Astrocyte (in vitro differentiated cells and primary cell): ENCODE measurements around the gene UNC79. TPM values are rescaled to one million over a fixed set of nuclear protein-coding genes. Genes with fewer than 3 reads are reported as not detected.

ENCODE experiments used
- DNase-seq: peaks from one replicate; pipeline ENCODE4 v3.0.0-alpha.2; 2010; ENCODE audit warnings: low read depth
- FAIRE-seq: peaks from 2 replicates; lab custom pipeline; 2011; peaks lifted over from hg19 to GRCh38; lab: Jason Lieb, UNC
- H2AFZ ChIP-seq: 2 replicates; pipeline ENCODE4 v1.6.0; 2012; ENCODE audit warnings: low read depth, low read length, inconsistent platforms
- H3K27ac ChIP-seq: 2 replicates; pipeline ENCODE4 v1.5.1; 2011; ENCODE audit warnings: low read depth, low read length, inconsistent platforms
- H3K27me3 ChIP-seq: 2 replicates; pipeline ENCODE4 v1.6.0; 2011; ENCODE audit warnings: low read length, inconsistent platforms; ENCODE audit not compliant: insufficient read depth
- H3K36me3 ChIP-seq: 2 replicates; pipeline ENCODE4 v1.5.1; 2011; ENCODE audit warnings: low read length, inconsistent platforms; ENCODE audit not compliant: insufficient read depth
- H3K4me1 ChIP-seq: 2 replicates; pipeline ENCODE4 v1.5.1; 2011; ENCODE audit warnings: low read length, inconsistent platforms; ENCODE audit not compliant: insufficient read depth
- H3K4me2 ChIP-seq: 2 replicates; pipeline ENCODE4 v1.6.0; 2012; ENCODE audit warnings: low read length, inconsistent platforms
- H3K4me3 ChIP-seq: 2 replicates; pipeline ENCODE4 v1.5.1; 2011; ENCODE audit warnings: low read depth, mild to moderate bottlenecking, low read length, inconsistent platforms; ENCODE audit not compliant: insufficient read depth
- H3K79me2 ChIP-seq: 2 replicates; pipeline ENCODE4 v1.6.0; 2012; ENCODE audit warnings: mild to moderate bottlenecking, low read length, inconsistent platforms; ENCODE audit not compliant: insufficient read depth
- H3K9ac ChIP-seq: 2 replicates; pipeline ENCODE4 v1.6.0; 2012; ENCODE audit warnings: mild to moderate bottlenecking, low read length, inconsistent platforms
- H3K9me3 ChIP-seq: 2 replicates; pipeline ENCODE4 v1.5.1; 2012; ENCODE audit warnings: low read depth, mild to moderate bottlenecking, low read length, inconsistent platforms; ENCODE audit not compliant: insufficient read depth
- H4K20me1 ChIP-seq: 2 replicates; pipeline ENCODE4 v1.6.0; 2012; ENCODE audit warnings: low read length, inconsistent platforms; ENCODE audit not compliant: insufficient read depth
- H3K27ac Mint-ChIP-seq: one replicate; pipeline ENCODE4 v1.8.0; 2021; ENCODE audit warnings: mild to moderate bottlenecking, mixed read lengths; ENCODE audit not compliant: unreplicated experiment
- H3K27me3 Mint-ChIP-seq: one replicate; pipeline ENCODE4 v1.8.0; 2021; ENCODE audit warnings: low read depth, mixed read lengths; ENCODE audit not compliant: unreplicated experiment
- H3K36me3 Mint-ChIP-seq: one replicate; pipeline ENCODE4 v1.8.0; 2021; ENCODE audit warnings: low read depth, mixed read lengths; ENCODE audit not compliant: unreplicated experiment
- H3K4me1 Mint-ChIP-seq: one replicate; pipeline ENCODE4 v1.8.0; 2021; ENCODE audit warnings: low read depth, mixed read lengths; ENCODE audit not compliant: unreplicated experiment
- H3K4me3 Mint-ChIP-seq: one replicate; pipeline ENCODE4 v1.8.0; 2021; ENCODE audit warnings: mild to moderate bottlenecking, moderate library complexity, mixed read lengths; ENCODE audit not compliant: unreplicated experiment
- H3K9me3 Mint-ChIP-seq: one replicate; pipeline ENCODE4 v1.8.0; 2021; ENCODE audit warnings: mild to moderate bottlenecking, mixed read lengths; ENCODE audit not compliant: unreplicated experiment
- EZH2 ChIP-seq: IDR thresholded peaks from 2 replicates; pipeline ENCODE4 v1.6.1; 2012; ENCODE audit warnings: mild to moderate bottlenecking, low read length, inconsistent platforms; ENCODE audit not compliant: insufficient read depth
- total RNA-seq: library from RNA; stranded (reverse); gene quantifications from 2 replicates; pipeline ENCODE4 v1.2.1, GENCODE V29; 2021
- TF ChIP-seq, protein P1 (sequence below): IDR thresholded peaks from 2 replicates; pipeline ENCODE4 v1.5.1; 2011; ENCODE audit warnings: low read depth, mild to moderate bottlenecking, inconsistent platforms, low read length, moderate library complexity; ENCODE audit not compliant: insufficient read depth

The UNC79 gene
- total RNA-seq, 1 donor from 2014 or later = 0.66 TPM

DNA sequence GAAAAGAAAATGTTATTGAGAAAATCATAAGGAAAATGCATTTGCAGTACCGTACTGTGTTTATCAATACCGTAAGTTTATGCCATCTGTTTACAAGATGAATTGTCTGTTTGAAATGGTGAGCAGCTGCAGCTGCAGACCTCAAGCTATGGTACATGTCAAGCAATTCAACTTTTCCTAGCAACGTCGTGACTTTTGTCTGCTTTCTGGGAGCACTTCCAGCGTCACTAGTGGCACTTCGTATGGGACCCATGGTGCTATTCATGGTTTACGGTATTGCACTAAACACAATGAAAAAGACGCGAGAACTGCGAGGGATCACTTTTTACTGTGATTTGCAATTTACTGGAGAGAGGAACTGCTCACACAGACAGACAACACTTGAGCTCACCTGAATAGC is 160.8 kb downstream of the UNC79 start:
- H3K9ac ChIP-seq = no peak overlapping the region

DNA sequence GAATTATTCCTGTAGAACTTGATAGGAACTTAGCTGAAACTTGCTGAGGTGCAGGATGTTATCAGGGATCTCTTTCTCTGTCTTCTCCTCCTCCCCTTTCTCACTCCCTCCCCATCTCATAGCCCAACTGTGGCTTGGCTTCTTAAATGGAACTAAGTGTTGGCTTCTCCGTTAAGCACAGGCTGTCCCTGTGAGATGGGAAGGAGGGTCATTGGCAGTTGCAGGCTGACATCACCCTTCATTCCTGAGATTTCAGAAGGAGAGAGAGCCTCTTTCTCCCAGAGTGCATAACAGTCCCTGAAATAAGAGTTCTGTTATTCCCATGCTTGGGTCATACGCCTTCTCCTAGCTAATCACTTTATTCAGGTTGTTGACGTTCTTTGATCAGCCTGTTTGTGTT is 162.0 kb downstream of the UNC79 start:
- H3K79me2 ChIP-seq = no peaks in the 10 kb centered on the region
- H3K27me3 ChIP-seq = no peaks in the 10 kb centered on the region
- H3K36me3 Mint-ChIP-seq = peaks cover 2% of the 10 kb centered on the region
- H3K4me1 Mint-ChIP-seq = no peaks in the 10 kb centered on the region
- no peak overlapping the region for H3K4me3 ChIP-seq
- H3K9me3 ChIP-seq = no peaks in the 10 kb centered on the region
- DNase-seq = no peak
- no peak overlapping the region for H3K27ac ChIP-seq
- peaks cover 5% of the 10 kb centered on the region for H3K9me3 Mint-ChIP-seq
- H3K36me3 ChIP-seq = no peaks in the 10 kb centered on the region
- H3K27ac Mint-ChIP-seq = no peak overlapping the region
- no peak overlapping the region for H3K9ac ChIP-seq
- no peaks in the 10 kb centered on the region for H3K4me1 ChIP-seq
- H3K27me3 Mint-ChIP-seq = peaks cover 3% of the 10 kb centered on the region
- no peak for FAIRE-seq
- no peak overlapping the region for H2AFZ ChIP-seq
- no peak overlapping the region for H3K4me2 ChIP-seq
- TF ChIP-seq, protein P1, sequence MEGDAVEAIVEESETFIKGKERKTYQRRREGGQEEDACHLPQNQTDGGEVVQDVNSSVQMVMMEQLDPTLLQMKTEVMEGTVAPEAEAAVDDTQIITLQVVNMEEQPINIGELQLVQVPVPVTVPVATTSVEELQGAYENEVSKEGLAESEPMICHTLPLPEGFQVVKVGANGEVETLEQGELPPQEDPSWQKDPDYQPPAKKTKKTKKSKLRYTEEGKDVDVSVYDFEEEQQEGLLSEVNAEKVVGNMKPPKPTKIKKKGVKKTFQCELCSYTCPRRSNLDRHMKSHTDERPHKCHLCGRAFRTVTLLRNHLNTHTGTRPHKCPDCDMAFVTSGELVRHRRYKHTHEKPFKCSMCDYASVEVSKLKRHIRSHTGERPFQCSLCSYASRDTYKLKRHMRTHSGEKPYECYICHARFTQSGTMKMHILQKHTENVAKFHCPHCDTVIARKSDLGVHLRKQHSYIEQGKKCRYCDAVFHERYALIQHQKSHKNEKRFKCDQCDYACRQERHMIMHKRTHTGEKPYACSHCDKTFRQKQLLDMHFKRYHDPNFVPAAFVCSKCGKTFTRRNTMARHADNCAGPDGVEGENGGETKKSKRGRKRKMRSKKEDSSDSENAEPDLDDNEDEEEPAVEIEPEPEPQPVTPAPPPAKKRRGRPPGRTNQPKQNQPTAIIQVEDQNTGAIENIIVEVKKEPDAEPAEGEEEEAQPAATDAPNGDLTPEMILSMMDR = no peak
- TF ChIP-seq EZH2 = no peak
- H4K20me1 ChIP-seq = no peaks in the 10 kb centered on the region
- H3K4me3 Mint-ChIP-seq = no peak overlapping the region

More for the DNA sequence above, 160.8 kb downstream of the UNC79 start:
- Mint-ChIP-seq H3K4me1 (no peaks in the 10 kb centered on the region), H3K36me3 (peaks cover 2% of the 10 kb centered on the region), H3K4me3 (no peak overlapping the region), H3K9me3 (peaks cover 5% of the 10 kb centered on the region), H3K27me3 (peaks cover 3% of the 10 kb centered on the region), H3K27ac (no peak overlapping the region)
- Histone ChIP-seq H3K36me3 (no peaks in the 10 kb centered on the region), H3K9me3 (no peaks in the 10 kb centered on the region), H3K4me3 (no peak overlapping the region), H3K4me2 (no peak overlapping the region), H3K4me1 (no peaks in the 10 kb centered on the region), H3K79me2 (no peaks in the 10 kb centered on the region), H3K27ac (no peak overlapping the region), H3K27me3 (no peaks in the 10 kb centered on the region), H2AFZ (no peak overlapping the region), H4K20me1 (no peaks in the 10 kb centered on the region)
- no peak for TF ChIP-seq EZH2
- TF ChIP-seq, protein P1 = no peak
- no peak for FAIRE-seq
- DNase-seq = no peak

DNA sequence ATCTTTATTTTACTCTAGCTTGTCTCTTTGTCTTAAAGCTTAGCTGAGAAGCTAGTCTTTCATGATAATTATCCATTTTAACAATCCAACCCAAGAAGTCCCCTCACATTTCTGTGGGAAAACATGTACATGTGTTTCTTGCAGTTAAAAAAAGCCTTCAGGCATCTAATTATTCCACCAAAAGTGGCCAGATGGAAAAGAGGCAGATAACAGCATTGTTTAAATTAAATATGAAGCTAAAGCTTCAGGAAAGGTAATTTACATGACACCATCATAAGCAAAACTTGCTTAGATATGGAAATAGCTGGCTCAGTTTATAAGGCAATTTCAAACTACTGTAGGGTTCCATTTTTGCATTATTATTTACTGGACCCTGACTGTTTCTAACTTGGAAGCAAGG is 175.4 kb downstream of the UNC79 start:
- Mint-ChIP-seq H3K27ac (no peak overlapping the region), H3K36me3 (no peaks in the 10 kb centered on the region), H3K27me3 (peaks cover 2% of the 10 kb centered on the region), H3K4me1 (no peaks in the 10 kb centered on the region), H3K4me3 (no peak overlapping the region), H3K9me3 (no peaks in the 10 kb centered on the region)
- Histone ChIP-seq H4K20me1 (no peaks in the 10 kb centered on the region), H3K27me3 (no peaks in the 10 kb centered on the region), H3K4me2 (no peak overlapping the region), H3K4me3 (no peak overlapping the region), H3K79me2 (no peaks in the 10 kb centered on the region), H3K27ac (no peak overlapping the region), H3K36me3 (no peaks in the 10 kb centered on the region), H3K9me3 (no peaks in the 10 kb centered on the region), H2AFZ (no peak overlapping the region), H3K4me1 (no peaks in the 10 kb centered on the region), H3K9ac (no peak overlapping the region)
- FAIRE-seq (no peak), DNase-seq (no peak)
- TF ChIP-seq, protein P1 = no peak
- no peak for TF ChIP-seq EZH2
